CD4-positive, alpha-beta T cell (primary cell): ENCODE results near the gene PDE3B. TPM values are rescaled to one million over a fixed set of nuclear protein-coding genes. Genes with fewer than 3 reads are reported as not detected.
"Not testable (repeated sequence)": the region's sequence is repeated elsewhere in the genome, so short reads cannot be mapped to it uniquely, and the experiment has no call there.

Experiments
- ATAC-seq: fragments of 200-7000 bp; cut with Tn5 transposase; one replicate; pipeline ENCODE4 v1.10.0; 2022; ENCODE audit warnings: mild to moderate bottlenecking; ENCODE audit not compliant: poor library complexity
- CTCF ChIA-PET: fragments of 350-600 bp; sonication (Branson Sonifier 250); formaldehyde crosslinking; loops from one replicate; lab custom pipeline; 2021; ENCODE audit warnings: antibody characterized with exemption, inconsistent platforms; lab: Charles Lee
- POLR2A ChIA-PET: fragments of 350-600 bp; sonication (Branson Sonifier 250); formaldehyde crosslinking; loops from one replicate; lab custom pipeline; 2021; ENCODE audit warnings: antibody characterized with exemption, inconsistent platforms; lab: Charles Lee
- DNase-seq, 14 experiments: peaks; one replicate each; pipeline ENCODE4 v3.0.0-alpha.2; 2013 to 2020; ENCODE audit warnings: mixed read lengths in 2 of 14
- H3K27ac ChIP-seq, 2 donors: one replicate each; pipeline versions ENCODE4 v1.5.1 to v1.7.0; 2013; ENCODE audit warnings: low read length in 2 of 2, low read depth in 1 of 2, mild to moderate bottlenecking in 1 of 2
- H3K27me3 ChIP-seq, 2 experiments: 1 replicate in 1 of 2; 2 replicates in 1 of 2; pipeline versions ENCODE4 v1.6.1 to v1.7.0; 2013; ENCODE audit warnings: low read length in 2 of 2, control low read depth in 1 of 2, mild to moderate bottlenecking in 1 of 2, moderate library complexity in 1 of 2; ENCODE audit not compliant: insufficient read depth in 2 of 2, control insufficient read depth in 1 of 2
- H3K36me3 ChIP-seq: one replicate; pipeline ENCODE4 v1.6.1; 2013; ENCODE audit warnings: low read length, control low read depth; ENCODE audit not compliant: insufficient read depth
- H3K4me1 ChIP-seq: one replicate; pipeline ENCODE4 v1.6.1; 2013; ENCODE audit warnings: low read length, control low read depth; ENCODE audit not compliant: insufficient read depth
- H3K4me3 ChIP-seq: one replicate; pipeline ENCODE4 v1.5.1; 2013; ENCODE audit warnings: mild to moderate bottlenecking, low read length, moderate library complexity
- H3K9me3 ChIP-seq, 2 experiments: 1 replicate in 1 of 2; 2 replicates in 1 of 2; pipeline versions ENCODE4 v1.6.1 to v1.7.0; 2013; ENCODE audit warnings: low read length in 2 of 2, mild to moderate bottlenecking in 2 of 2, control low read depth in 1 of 2, moderate library complexity in 1 of 2; ENCODE audit not compliant: control insufficient read depth in 1 of 2, insufficient read depth in 1 of 2
- H3K27ac Mint-ChIP-seq: one replicate; pipeline ENCODE4 v1.8.0; 2020; ENCODE audit warnings: mixed read lengths
- H3K27me3 Mint-ChIP-seq: one replicate; pipeline ENCODE4 v1.8.0; 2021; ENCODE audit warnings: mixed read lengths
- H3K36me3 Mint-ChIP-seq: one replicate; pipeline ENCODE4 v1.8.0; 2021; ENCODE audit warnings: low read depth, mixed read lengths
- H3K4me1 Mint-ChIP-seq: one replicate; pipeline ENCODE4 v1.8.0; 2021; ENCODE audit warnings: low read depth, mixed read lengths
- H3K4me3 Mint-ChIP-seq: one replicate; pipeline ENCODE4 v1.8.0; 2020; ENCODE audit warnings: mild to moderate bottlenecking, mixed read lengths
- H3K9me3 Mint-ChIP-seq: one replicate; pipeline ENCODE4 v1.8.0; 2020; ENCODE audit warnings: mixed read lengths
- intact Hi-C, 2 experiments: fragments of 100-400 bp; cut with DNase I in 1 of 2; cut with micrococcal nuclease in 1 of 2; formaldehyde crosslinking; loops; one replicate each; pipeline versions ENCODE4 v1.15.1 to v1.9.0; 2023 to 2025; cut with DNase I, micrococcal nuclease
- total RNA-seq, 174 experiments: library from RNA in 2 of 174; stranded (reverse) in 2 of 174; gene quantifications; one replicate each; pipeline ENCODE4 v1.2.3 and lab custom pipeline; 2021 to 2026
- TF ChIP-seq, protein P1 (sequence below): fragments of 200-600 bp; IDR thresholded peaks from one replicate; pipeline ENCODE4 v1.8.0; 2022; ENCODE audit warnings: antibody characterized with exemption, mild to moderate bottlenecking

Gene PDE3B
- total RNA-seq, 2 experiments from 2014 or later = 103 to 106 TPM

- Mint-ChIP-seq H3K4me3 (peak overlapping the region; percentile 51), H3K27me3 (no peaks in the 10 kb centered on the region), H3K36me3 (peaks cover 79% of the 10 kb centered on the region), H3K4me1 (peaks cover 50% of the 10 kb centered on the region), H3K27ac (no peak overlapping the region), H3K9me3 (peaks cover 26% of the 10 kb centered on the region)
- Histone ChIP-seq H3K27ac (no peak overlapping the region), H3K36me3 (peaks cover 7% of the 10 kb centered on the region), H3K4me3 (no peak overlapping the region), H3K9me3 (peaks cover 0 to 28% of the 10 kb centered on the region in 2 experiments), H3K4me1 (no peaks in the 10 kb centered on the region), H3K27me3 (no peaks in the 10 kb centered on the region)
- no peak for ATAC-seq
- intact Hi-C loops = no loop called here
- CTCF ChIA-PET = no interaction called here
- POLR2A ChIA-PET = no interaction called here
- DNase-seq = peak in 1 of 14 experiments; percentile 10
- TF ChIP-seq, protein P1, sequence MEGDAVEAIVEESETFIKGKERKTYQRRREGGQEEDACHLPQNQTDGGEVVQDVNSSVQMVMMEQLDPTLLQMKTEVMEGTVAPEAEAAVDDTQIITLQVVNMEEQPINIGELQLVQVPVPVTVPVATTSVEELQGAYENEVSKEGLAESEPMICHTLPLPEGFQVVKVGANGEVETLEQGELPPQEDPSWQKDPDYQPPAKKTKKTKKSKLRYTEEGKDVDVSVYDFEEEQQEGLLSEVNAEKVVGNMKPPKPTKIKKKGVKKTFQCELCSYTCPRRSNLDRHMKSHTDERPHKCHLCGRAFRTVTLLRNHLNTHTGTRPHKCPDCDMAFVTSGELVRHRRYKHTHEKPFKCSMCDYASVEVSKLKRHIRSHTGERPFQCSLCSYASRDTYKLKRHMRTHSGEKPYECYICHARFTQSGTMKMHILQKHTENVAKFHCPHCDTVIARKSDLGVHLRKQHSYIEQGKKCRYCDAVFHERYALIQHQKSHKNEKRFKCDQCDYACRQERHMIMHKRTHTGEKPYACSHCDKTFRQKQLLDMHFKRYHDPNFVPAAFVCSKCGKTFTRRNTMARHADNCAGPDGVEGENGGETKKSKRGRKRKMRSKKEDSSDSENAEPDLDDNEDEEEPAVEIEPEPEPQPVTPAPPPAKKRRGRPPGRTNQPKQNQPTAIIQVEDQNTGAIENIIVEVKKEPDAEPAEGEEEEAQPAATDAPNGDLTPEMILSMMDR = no peak
Measured at GRCh38 chr11:14703731-14704130, 60.1 kb downstream of the PDE3B start.

GRCh38 chr11:14705067-14705466 lies 61.5 kb downstream of the PDE3B start:
- H3K36me3 ChIP-seq = peaks cover 7% of the 10 kb centered on the region
- Mint-ChIP-seq H3K4me1 (peaks cover 50% of the 10 kb centered on the region), H3K9me3 (peaks cover 30% of the 10 kb centered on the region), H3K27ac (no peak overlapping the region), H3K4me3 (no peak overlapping the region), H3K27me3 (no peaks in the 10 kb centered on the region), H3K36me3 (peaks cover 88% of the 10 kb centered on the region)
- H3K4me1 ChIP-seq = no peaks in the 10 kb centered on the region
- DNase-seq = no peak
- intact Hi-C loops = loop anchor here in 1 of 2 experiments (5.0 kb wide), 1 partner anchor 57 kb away; no protein-coding TSS in a partner anchor
- no peaks in the 10 kb centered on the region for H3K27me3 ChIP-seq
- POLR2A ChIA-PET = no interaction called here
- ATAC-seq = no peak
- peaks cover 0 to 28% of the 10 kb centered on the region in 2 experiments for H3K9me3 ChIP-seq
- H3K4me3 ChIP-seq = no peak overlapping the region
- H3K27ac ChIP-seq = no peak overlapping the region
- CTCF ChIA-PET = no interaction called here
- TF ChIP-seq, protein P1 = no peak

DNA sequence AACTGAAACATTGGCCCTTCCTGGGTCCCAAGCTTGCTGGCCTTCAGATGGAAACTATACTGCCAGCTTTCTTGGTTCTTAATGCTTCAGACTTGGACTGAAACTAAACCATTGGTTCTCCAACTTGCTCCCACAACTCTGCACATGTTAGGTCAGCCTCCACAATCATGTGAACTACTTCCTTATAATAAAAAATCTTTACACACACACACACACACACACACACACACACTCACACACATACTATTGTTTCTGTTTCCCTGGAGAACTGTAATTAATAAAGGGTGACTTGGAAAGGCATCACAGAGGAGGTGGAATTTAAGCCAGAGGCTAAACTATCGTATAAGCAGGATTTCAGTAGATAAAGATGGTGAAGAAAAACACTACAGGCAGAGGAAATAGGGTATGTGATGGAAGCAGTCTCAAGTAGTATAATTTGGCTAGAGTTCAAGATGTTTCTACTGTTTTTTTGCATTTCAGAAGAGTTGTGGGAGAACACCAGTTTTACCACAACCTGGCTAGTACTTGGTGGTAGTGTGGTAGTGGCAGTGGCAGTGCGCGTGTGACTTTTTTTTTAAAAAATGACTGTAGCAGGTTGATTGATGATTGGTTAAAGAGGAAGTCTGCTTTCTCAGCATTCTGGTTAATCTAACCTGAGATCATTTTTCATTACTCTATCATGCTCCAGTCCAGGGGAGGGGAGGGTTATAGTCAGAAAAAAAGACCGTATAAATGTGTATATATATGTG lies 70.1 kb downstream of the PDE3B start:
- Histone ChIP-seq H3K9me3 (no peaks in the 10 kb centered on the region), H3K4me1 (peaks cover 18% of the 10 kb centered on the region), H3K27me3 (no peaks in the 10 kb centered on the region), H3K36me3 (no peaks in the 10 kb centered on the region), H3K27ac (peak overlapping the region in 1 of 2 donors; percentile 23), H3K4me3 (peak overlapping the region; percentile 13)
- no peaks in the 10 kb centered on the region for H3K27me3 Mint-ChIP-seq
- H3K27ac Mint-ChIP-seq = peak overlapping the region; percentile 68
- ChIA-PET CTCF (interaction anchor here (0.7 kb wide), 1 partner anchor 13 kb away, joined by 4 read pairs; no protein-coding TSS in a partner anchor), POLR2A (interaction anchor here (0.6 to 1.5 kb wide), 5 partner anchors 15 to 203 kb away, joined by 3 to 6 read pairs (median 3); no protein-coding TSS in a partner anchor)
- H3K9me3 Mint-ChIP-seq = peaks cover 11% of the 10 kb centered on the region
- ATAC-seq = peak; percentile 79
- H3K36me3 Mint-ChIP-seq = peaks cover 48% of the 10 kb centered on the region
- TF ChIP-seq, protein P1 = no peak
- intact Hi-C loops = loop anchor here in 1 of 2 experiments (5.0 kb wide), 1 partner anchor 39 kb away; no protein-coding TSS in a partner anchor
- DNase-seq = peak in 6 of 14 experiments; percentile 12 to 81 (median 57)
- H3K4me3 Mint-ChIP-seq = peak overlapping the region; percentile 66
- H3K4me1 Mint-ChIP-seq = peaks cover 51% of the 10 kb centered on the region

GRCh38 chr11:14715669-14716068 lies 72.1 kb downstream of the PDE3B start:
- POLR2A ChIA-PET = interaction anchor here (1.5 kb wide), 1 partner anchor 137 kb away, joined by 3 read pairs; no protein-coding TSS in a partner anchor
- intact Hi-C loops, H3K9me3 ChIP-seq, H3K36me3 ChIP-seq, CTCF ChIA-PET, H3K4me3 Mint-ChIP-seq, ATAC-seq, H3K27me3 ChIP-seq, DNase-seq, H3K27ac ChIP-seq, H3K27me3 Mint-ChIP-seq, H3K4me3 ChIP-seq, H3K9me3 Mint-ChIP-seq, H3K27ac Mint-ChIP-seq: not testable (repeated sequence)
- H3K4me1 ChIP-seq = peaks cover 18% of the 10 kb centered on the region
- H3K4me1 Mint-ChIP-seq = peaks cover 31% of the 10 kb centered on the region
- H3K36me3 Mint-ChIP-seq = peaks cover 28% of the 10 kb centered on the region
